DMS153 (cell line): ENCODE data around the gene PRRT1B.

Source experiments
- DNase-seq: peaks from one replicate; lab custom pipeline; 2025; lab: John Stamatoyannopoulos, UW

PRRT1B gene

GRCh38 chr9:131580358-131580757 is 35.0 kb downstream of the PRRT1B start:
- no peak for DNase-seq

GRCh38 chr9:131582056-131582455 is 36.7 kb downstream of the PRRT1B start:
- DNase-seq = no peak

- DNase-seq = no peak
These were observed 37.4 kb downstream of the PRRT1B start for GRCh38 chr9:131582466-131583336.

GRCh38 chr9:131583337-131583645 is 38.0 kb downstream of the PRRT1B start:
- DNase-seq = no peak

GRCh38 chr9:131583836-131584555 is 38.7 kb downstream of the PRRT1B start:
- DNase-seq = no peak

GRCh38 chr9:131584858-131585257 is 39.5 kb downstream of the PRRT1B start:
- no peak for DNase-seq

- no peak for DNase-seq
These were observed 40.1 kb downstream of the PRRT1B start for GRCh38 chr9:131585375-131585774.

- no peak for DNase-seq
These were observed 42.0 kb downstream of the PRRT1B start for GRCh38 chr9:131587331-131587730.

GRCh38 chr9:131587906-131588305 is 42.6 kb downstream of the PRRT1B start:
- DNase-seq = no peak

GRCh38 chr9:131588396-131588795 is 43.1 kb downstream of the PRRT1B start:
- DNase-seq = no peak

GRCh38 chr9:131589124-131589711 is 43.9 kb downstream of the PRRT1B start:
- DNase-seq = no peak

- no peak for DNase-seq
These were observed 44.7 kb downstream of the PRRT1B start for GRCh38 chr9:131589993-131590392.

- no peak for DNase-seq
These were observed 45.1 kb downstream of the PRRT1B start for GRCh38 chr9:131590449-131590848.

- peak; percentile 66 for DNase-seq
These were observed 45.9 kb downstream of the PRRT1B start for GRCh38 chr9:131590907-131591844.

- no peak for DNase-seq
These were observed 46.5 kb downstream of the PRRT1B start for GRCh38 chr9:131591845-131592208.

GRCh38 chr9:131593091-131593820 is 47.9 kb downstream of the PRRT1B start:
- DNase-seq = no peak

GRCh38 chr9:131593936-131594665 is 48.8 kb downstream of the PRRT1B start:
- no peak for DNase-seq

- no peak for DNase-seq
These were observed 49.8 kb downstream of the PRRT1B start for GRCh38 chr9:131594906-131595665.

GRCh38 chr9:131595696-131596429 is 50.5 kb downstream of the PRRT1B start:
- no peak for DNase-seq
